Fibroblast of mammary gland (primary cell): Measurements from ENCODE around the gene RIPOR1.

Source experiments
- DNase-seq: peaks from one replicate; pipeline ENCODE4 v3.0.0-alpha.2; 2010; ENCODE audit warnings: low read depth
- H3K4me3 ChIP-seq: 2 replicates; pipeline ENCODE4 v1.5.1; 2011; ENCODE audit warnings: low read depth, mild to moderate bottlenecking, low read length, moderate library complexity; ENCODE audit not compliant: control insufficient read depth
- TF ChIP-seq, protein P1 (sequence below): conservative IDR thresholded peaks from 2 replicates; pipeline ENCODE4 v1.5.1; 2011; ENCODE audit warnings: low read depth, low read length, inconsistent platforms; ENCODE audit not compliant: control insufficient read depth, insufficient read depth

Gene RIPOR1, protein sequence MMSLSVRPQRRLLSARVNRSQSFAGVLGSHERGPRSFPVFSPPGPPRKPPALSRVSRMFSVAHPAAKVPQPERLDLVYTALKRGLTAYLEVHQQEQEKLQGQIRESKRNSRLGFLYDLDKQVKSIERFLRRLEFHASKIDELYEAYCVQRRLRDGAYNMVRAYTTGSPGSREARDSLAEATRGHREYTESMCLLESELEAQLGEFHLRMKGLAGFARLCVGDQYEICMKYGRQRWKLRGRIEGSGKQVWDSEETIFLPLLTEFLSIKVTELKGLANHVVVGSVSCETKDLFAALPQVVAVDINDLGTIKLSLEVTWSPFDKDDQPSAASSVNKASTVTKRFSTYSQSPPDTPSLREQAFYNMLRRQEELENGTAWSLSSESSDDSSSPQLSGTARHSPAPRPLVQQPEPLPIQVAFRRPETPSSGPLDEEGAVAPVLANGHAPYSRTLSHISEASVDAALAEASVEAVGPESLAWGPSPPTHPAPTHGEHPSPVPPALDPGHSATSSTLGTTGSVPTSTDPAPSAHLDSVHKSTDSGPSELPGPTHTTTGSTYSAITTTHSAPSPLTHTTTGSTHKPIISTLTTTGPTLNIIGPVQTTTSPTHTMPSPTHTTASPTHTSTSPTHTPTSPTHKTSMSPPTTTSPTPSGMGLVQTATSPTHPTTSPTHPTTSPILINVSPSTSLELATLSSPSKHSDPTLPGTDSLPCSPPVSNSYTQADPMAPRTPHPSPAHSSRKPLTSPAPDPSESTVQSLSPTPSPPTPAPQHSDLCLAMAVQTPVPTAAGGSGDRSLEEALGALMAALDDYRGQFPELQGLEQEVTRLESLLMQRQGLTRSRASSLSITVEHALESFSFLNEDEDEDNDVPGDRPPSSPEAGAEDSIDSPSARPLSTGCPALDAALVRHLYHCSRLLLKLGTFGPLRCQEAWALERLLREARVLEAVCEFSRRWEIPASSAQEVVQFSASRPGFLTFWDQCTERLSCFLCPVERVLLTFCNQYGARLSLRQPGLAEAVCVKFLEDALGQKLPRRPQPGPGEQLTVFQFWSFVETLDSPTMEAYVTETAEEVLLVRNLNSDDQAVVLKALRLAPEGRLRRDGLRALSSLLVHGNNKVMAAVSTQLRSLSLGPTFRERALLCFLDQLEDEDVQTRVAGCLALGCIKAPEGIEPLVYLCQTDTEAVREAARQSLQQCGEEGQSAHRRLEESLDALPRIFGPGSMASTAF

DNA sequence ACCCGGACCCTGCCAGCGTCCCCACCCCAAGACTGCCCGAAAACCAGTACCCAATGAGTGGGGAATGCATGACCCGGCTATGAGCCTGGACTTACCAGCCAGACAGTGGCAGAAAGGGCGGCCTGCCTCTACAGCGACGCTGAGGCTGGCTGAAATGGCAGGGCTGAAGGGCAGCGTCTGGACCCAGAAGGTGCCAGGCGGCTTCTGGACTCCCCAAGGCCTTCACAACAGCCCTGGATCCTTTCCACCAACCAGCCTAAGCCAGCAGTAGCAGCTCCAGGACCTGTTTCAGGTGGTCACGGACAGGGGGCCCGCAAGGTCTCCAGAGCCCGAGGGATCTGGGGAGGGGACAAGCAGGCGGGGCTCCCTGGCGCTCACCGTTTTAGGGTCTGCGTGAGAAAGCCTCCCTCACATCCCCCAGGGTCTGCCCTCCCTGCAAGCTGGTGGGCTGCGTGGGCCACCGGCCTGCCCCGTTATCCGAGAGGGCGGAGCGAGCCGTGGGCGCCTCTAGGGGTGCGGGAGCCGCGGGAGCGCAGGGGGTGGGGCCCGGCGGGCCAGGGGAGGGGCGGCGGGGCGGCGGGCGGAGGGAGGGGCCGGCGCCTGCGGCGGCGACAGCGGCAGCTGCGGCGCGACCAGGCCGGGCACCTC is at the start of gene RIPOR1:
RIPOR1 (plus strand) TSS at position 608 of the 648 bp plus-strand sequence. CDS start 9,618 bp downstream, outside the sequence.
- DNase-seq = no peak
- H3K4me3 ChIP-seq = peak within 1 kb of the TSS; percentile 83
- TF ChIP-seq, protein P1, sequence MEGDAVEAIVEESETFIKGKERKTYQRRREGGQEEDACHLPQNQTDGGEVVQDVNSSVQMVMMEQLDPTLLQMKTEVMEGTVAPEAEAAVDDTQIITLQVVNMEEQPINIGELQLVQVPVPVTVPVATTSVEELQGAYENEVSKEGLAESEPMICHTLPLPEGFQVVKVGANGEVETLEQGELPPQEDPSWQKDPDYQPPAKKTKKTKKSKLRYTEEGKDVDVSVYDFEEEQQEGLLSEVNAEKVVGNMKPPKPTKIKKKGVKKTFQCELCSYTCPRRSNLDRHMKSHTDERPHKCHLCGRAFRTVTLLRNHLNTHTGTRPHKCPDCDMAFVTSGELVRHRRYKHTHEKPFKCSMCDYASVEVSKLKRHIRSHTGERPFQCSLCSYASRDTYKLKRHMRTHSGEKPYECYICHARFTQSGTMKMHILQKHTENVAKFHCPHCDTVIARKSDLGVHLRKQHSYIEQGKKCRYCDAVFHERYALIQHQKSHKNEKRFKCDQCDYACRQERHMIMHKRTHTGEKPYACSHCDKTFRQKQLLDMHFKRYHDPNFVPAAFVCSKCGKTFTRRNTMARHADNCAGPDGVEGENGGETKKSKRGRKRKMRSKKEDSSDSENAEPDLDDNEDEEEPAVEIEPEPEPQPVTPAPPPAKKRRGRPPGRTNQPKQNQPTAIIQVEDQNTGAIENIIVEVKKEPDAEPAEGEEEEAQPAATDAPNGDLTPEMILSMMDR = no peak

DNA sequence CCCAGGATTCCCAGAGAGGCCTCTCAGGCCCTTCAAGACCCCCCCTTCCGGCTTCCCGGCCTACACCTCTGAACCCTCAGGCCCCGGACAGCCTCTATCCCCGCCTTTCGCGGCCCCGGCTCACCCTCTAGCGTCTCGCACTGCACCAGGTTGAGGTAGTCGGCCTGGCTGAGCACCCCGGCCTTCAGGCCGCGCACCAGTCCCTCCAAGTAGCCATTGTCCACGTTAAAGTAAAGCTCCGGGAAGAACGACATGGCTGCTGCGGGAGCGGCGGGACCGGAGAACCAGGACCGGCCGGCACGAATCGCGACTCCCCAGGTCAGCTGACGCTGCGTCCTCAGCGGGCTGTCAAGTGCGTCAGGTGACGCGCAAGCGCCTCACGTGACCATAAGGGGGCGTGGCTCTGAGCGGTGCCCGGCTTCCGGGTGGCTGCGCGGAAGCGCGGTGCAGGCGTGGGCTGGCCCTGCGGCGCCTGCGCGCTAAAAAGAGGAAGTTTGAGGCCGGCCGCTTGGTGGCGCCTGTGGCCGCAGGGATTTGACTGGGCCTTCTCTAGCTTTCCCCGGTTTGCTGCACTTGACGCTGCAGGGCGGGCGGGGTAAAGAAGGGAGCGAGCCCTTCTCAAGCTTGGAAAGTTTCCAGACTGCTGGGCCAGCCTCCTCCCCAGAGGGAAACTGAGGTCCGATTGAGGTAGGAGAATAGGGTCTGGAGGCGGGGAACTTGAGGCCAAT is 47.6 kb upstream of the RIPOR1 start, which contains the start of gene ATP6V0D1:
ATP6V0D1 (minus strand) TSS at position 325 of the 728 bp plus-strand sequence; CDS start at position 254, 71 bp downstream.
- peak; percentile 97 for DNase-seq
- peak within 1 kb of the TSS; percentile 94 for H3K4me3 ChIP-seq
- TF ChIP-seq, protein P1 = peak; percentile 74

DNA sequence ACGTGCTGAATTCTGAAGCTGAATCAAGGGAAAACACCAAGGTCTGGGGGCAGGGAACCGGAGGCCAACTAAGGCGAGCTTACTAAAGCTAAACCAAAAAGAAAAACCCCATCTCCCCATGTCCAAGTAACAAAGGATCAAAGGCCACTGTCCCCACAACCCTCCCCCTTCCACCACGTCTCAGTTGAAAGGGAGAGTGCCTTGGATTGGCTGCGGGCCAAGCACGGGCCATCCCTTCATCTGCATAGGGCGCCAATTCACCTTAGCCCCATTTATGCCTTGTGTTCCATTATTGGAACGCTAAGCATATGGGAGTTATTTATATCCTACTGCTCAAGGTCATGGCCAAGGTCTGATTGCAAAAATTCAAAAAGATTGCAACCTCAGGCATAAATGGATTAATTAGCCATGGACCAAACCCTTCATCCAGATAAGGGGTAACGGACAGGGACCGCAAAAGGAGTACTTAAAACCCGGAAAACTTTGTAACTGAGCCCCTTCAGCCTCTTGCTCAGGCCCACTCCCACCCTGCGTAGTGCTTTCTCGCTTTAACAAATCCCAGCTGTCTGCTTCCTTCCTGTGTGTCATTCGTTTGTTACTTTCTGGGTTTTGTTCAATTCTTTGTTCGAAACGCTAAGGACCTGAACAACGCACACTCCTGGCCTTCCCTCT is 46.9 kb upstream of the RIPOR1 start:
- TF ChIP-seq, protein P1 = no peak

DNA sequence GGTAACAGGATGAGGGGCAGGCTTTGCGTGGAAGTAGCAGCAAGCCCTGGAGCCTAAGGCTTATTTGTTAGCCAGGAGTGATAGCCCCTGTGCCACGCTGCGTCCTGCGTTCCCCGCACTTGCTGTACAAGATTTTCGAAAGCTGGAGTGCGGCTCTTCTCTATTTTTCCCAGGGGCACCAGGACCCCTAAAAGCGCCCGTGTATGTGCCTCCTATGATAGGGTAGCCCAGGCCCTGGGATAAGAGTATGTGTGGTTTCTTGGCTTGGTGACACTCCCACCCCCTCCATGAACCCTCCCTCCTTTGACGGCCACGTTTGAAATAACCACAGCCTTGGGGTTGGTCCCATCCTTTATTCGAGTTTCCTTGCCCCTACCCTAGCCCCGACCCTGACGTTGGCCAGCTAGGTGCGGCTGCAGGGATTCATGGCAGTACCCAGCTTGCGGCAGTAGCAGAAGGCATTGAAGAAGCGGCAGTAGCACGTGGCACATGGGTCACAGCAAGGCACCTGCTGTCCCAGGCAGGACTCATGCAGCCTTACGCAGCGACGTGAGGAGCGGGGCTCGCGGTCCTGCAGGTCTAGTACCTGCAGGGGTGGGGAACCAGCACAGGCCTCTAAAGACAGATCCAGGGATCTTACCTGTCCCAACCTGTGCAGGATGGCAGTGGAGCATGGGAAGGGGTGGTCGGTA is 46.2 kb upstream of the RIPOR1 start:
- peak overlapping the region; percentile 94 for H3K4me3 ChIP-seq
- TF ChIP-seq, protein P1 = no peak
- no peak for DNase-seq

More for the DNA sequence above, 46.9 kb upstream of the RIPOR1 start:
- peak; percentile 68 for DNase-seq
- peak overlapping the region; percentile 94 for H3K4me3 ChIP-seq

DNA sequence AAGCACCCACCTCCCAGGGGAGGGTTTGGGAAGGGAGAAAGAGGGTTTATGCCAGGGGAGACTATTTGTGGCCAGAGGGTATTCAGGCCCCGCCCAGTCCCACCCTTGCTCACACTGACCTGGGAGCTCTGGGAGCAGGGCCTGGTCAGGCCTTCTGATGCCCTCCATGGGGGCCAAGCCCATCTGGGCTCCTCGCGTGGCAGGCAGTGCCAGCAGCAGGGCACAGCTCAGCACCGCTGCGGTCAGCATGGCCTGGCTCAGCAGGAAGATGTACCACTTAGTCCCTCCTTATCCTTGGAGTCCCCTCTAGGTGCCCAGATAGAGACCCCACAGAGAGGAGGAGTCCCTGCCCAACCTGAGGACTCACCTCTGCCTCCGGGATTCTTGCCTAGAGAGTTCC is 45.5 kb upstream of the RIPOR1 start, which contains the start of gene AGRP:
AGRP (minus strand) TSS at position 398 of the 400 bp plus-strand sequence; CDS start at position 249, 149 bp downstream.
- no peak for DNase-seq
- no peak within 1 kb of the TSS for H3K4me3 ChIP-seq
- TF ChIP-seq, protein P1 = no peak
